SHP77 treated with DMSO at 0.1 percent for 48 hours (cell line): ENCODE measurements around the gene ADAMTS16.

ENCODE experiments used
- DNase-seq: peaks from one replicate; lab custom pipeline; 2025; lab: John Stamatoyannopoulos, UW

Gene ADAMTS16

GRCh38 chr5:5141625-5142525 is 1.7 kb downstream of the ADAMTS16 start:
- DNase-seq: peak; percentile 4

- DNase-seq: no peak
Measured at GRCh38 chr5:5144441-5144840, 4.3 kb downstream of the ADAMTS16 start.

- no peak for DNase-seq
Measured at GRCh38 chr5:5145651-5146529, 5.8 kb downstream of the ADAMTS16 start.

GRCh38 chr5:5146530-5147160 is 6.5 kb downstream of the ADAMTS16 start:
- no peak for DNase-seq

- no peak for DNase-seq
Measured at GRCh38 chr5:5149154-5149553, 9.0 kb downstream of the ADAMTS16 start.

GRCh38 chr5:5150667-5151066 is 10.5 kb downstream of the ADAMTS16 start:
- DNase-seq: no peak

- DNase-seq: no peak
Measured at GRCh38 chr5:5154733-5155132, 14.6 kb downstream of the ADAMTS16 start.

GRCh38 chr5:5155617-5156016 is 15.5 kb downstream of the ADAMTS16 start:
- no peak for DNase-seq

- no peak for DNase-seq
Measured at GRCh38 chr5:5156471-5157082, 16.4 kb downstream of the ADAMTS16 start.

GRCh38 chr5:5158472-5158895 is 18.4 kb downstream of the ADAMTS16 start:
- DNase-seq: no peak

GRCh38 chr5:5159282-5160103 is 19.4 kb downstream of the ADAMTS16 start:
- no peak for DNase-seq

- DNase-seq: no peak
Measured at GRCh38 chr5:5164163-5164562, 24.0 kb downstream of the ADAMTS16 start.

GRCh38 chr5:5165541-5166002 is 25.4 kb downstream of the ADAMTS16 start:
- no peak for DNase-seq

- no peak for DNase-seq
Measured at GRCh38 chr5:5169466-5169865, 29.3 kb downstream of the ADAMTS16 start.

GRCh38 chr5:5178136-5178535 is 38.0 kb downstream of the ADAMTS16 start:
- DNase-seq: no peak

- DNase-seq: no peak
Measured at GRCh38 chr5:5178580-5178979, 38.5 kb downstream of the ADAMTS16 start.

- DNase-seq: no peak
Measured at GRCh38 chr5:5179079-5179478, 38.9 kb downstream of the ADAMTS16 start.

GRCh38 chr5:5179597-5179996 is 39.5 kb downstream of the ADAMTS16 start:
- no peak for DNase-seq

- no peak for DNase-seq
Measured at GRCh38 chr5:5181650-5182324, 41.7 kb downstream of the ADAMTS16 start.

GRCh38 chr5:5182508-5183188 is 42.5 kb downstream of the ADAMTS16 start:
- no peak for DNase-seq
